ENCODE data around the gene ERO1B. TPM values are rescaled to one million over a fixed set of nuclear protein-coding genes. Genes with fewer than 3 reads are reported as not detected.
A peak's percentile ranks its signal among the peaks of the same experiment; 100 is the strongest.

The ERO1B gene
- total RNA-seq, 1 experiment from 2014 or later: 3.2 TPM

- H3K27me3 Mint-ChIP-seq (ENCODE audit: low read depth): no peaks in the 10 kb centered on the region
- H3K27ac Mint-ChIP-seq: no peak overlapping the region
- ChIA-PET CTCF (no interaction called here), POLR2A (interaction anchor here (0.6 kb wide), 1 partner anchor 291 kb away, joined by 5 read pairs; the partner anchor contains the start of gene HEATR1)
- peaks cover 17% of the 10 kb centered on the region for H3K4me1 Mint-ChIP-seq
- no peak for ATAC-seq
- no peak for TF ChIP-seq SMAD4 (CRISPR knock-in tag; IDR thresholded peaks at IDR 0.05)
- TF ChIP-seq, protein P1, sequence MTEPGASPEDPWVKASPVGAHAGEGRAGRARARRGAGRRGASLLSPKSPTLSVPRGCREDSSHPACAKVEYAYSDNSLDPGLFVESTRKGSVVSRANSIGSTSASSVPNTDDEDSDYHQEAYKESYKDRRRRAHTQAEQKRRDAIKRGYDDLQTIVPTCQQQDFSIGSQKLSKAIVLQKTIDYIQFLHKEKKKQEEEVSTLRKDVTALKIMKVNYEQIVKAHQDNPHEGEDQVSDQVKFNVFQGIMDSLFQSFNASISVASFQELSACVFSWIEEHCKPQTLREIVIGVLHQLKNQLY (CRISPR knock-in tag; IDR thresholded peaks at IDR 0.05): no peak
- no peak for TF ChIP-seq ZNF232 (CRISPR knock-in tag; IDR thresholded peaks at IDR 0.05)
- TF ChIP-seq, protein P2, sequence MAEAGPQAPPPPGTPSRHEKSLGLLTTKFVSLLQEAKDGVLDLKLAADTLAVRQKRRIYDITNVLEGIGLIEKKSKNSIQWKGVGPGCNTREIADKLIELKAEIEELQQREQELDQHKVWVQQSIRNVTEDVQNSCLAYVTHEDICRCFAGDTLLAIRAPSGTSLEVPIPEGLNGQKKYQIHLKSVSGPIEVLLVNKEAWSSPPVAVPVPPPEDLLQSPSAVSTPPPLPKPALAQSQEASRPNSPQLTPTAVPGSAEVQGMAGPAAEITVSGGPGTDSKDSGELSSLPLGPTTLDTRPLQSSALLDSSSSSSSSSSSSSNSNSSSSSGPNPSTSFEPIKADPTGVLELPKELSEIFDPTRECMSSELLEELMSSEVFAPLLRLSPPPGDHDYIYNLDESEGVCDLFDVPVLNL (CRISPR knock-in tag; IDR thresholded peaks at IDR 0.05; ENCODE audit: borderline replicate concordance, low read depth): no peak
- TF ChIP-seq FOXP1 (CRISPR knock-in tag; IDR thresholded peaks at IDR 0.05; ENCODE audit: borderline replicate concordance): no peak
- TF ChIP-seq ZNF219 (CRISPR knock-in tag; IDR thresholded peaks at IDR 0.05; ENCODE audit: borderline replicate concordance): no peak
- no peak for TF ChIP-seq ZNF532 (CRISPR knock-in tag; IDR thresholded peaks at IDR 0.05; ENCODE audit: borderline replicate concordance)
- TF ChIP-seq, protein P3, sequence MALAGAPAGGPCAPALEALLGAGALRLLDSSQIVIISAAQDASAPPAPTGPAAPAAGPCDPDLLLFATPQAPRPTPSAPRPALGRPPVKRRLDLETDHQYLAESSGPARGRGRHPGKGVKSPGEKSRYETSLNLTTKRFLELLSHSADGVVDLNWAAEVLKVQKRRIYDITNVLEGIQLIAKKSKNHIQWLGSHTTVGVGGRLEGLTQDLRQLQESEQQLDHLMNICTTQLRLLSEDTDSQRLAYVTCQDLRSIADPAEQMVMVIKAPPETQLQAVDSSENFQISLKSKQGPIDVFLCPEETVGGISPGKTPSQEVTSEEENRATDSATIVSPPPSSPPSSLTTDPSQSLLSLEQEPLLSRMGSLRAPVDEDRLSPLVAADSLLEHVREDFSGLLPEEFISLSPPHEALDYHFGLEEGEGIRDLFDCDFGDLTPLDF (CRISPR knock-in tag; IDR thresholded peaks at IDR 0.05): no peak
- no peak overlapping the region for H3K4me3 Mint-ChIP-seq
- no peaks in the 10 kb centered on the region for H3K9me3 Mint-ChIP-seq
- H3K36me3 Mint-ChIP-seq: no peaks in the 10 kb centered on the region
- DNase-seq (ENCODE audit: low spot score): no peak
Measured at GRCh38 chr1:236313427-236313826, 31.7 kb upstream of the ERO1B start.

DNA sequence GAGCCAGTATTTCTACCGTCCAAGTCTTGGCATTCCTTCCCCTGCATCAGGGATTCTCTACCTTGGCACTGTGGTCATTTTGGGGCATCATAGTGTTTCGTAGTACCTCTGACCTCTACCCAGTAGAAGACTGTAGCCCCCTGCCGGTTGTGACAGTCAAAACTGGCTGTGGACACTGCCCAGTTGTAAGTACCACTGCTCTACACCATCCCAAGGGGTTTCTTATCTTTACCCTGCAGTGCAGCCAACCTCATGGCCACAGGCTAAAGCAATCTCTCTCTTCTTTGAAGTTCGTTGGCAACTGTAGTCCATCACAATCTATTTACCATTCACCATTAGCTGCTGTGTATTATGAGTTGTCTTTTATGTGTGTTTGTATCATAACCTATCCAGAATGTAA lies 29.3 kb upstream of the ERO1B start:
- ATAC-seq (0 out of 2 replicates have a peak, but pooled peaks have one; percentile 30), DNase-seq (ENCODE audit: low spot score) (no peak)
- Mint-ChIP-seq H3K36me3 (no peaks in the 10 kb centered on the region), H3K4me3 (no peak overlapping the region), H3K4me1 (peaks cover 17% of the 10 kb centered on the region), H3K27me3 (ENCODE audit: low read depth) (no peaks in the 10 kb centered on the region), H3K9me3 (no peaks in the 10 kb centered on the region), H3K27ac (no peak overlapping the region)
- ChIA-PET POLR2A (no interaction called here), CTCF (no interaction called here)
- TF ChIP-seq RORB (CRISPR knock-in tag; IDR thresholded peaks at IDR 0.05): no peak
- TF ChIP-seq ESRRA (CRISPR knock-in tag; IDR thresholded peaks at IDR 0.05; ENCODE audit: borderline replicate concordance): no peak
- TF ChIP-seq, protein P1 (CRISPR knock-in tag; IDR thresholded peaks at IDR 0.05): no peak
- TF ChIP-seq SMAD4 (CRISPR knock-in tag; IDR thresholded peaks at IDR 0.05): no peak
- TF ChIP-seq TEAD4 (CRISPR knock-in tag; IDR thresholded peaks at IDR 0.05): no peak
- TF ChIP-seq, protein P4, sequence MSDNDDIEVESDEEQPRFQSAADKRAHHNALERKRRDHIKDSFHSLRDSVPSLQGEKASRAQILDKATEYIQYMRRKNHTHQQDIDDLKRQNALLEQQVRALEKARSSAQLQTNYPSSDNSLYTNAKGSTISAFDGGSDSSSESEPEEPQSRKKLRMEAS (CRISPR knock-in tag; IDR thresholded peaks at IDR 0.05): no peak
- TF ChIP-seq, protein P5, sequence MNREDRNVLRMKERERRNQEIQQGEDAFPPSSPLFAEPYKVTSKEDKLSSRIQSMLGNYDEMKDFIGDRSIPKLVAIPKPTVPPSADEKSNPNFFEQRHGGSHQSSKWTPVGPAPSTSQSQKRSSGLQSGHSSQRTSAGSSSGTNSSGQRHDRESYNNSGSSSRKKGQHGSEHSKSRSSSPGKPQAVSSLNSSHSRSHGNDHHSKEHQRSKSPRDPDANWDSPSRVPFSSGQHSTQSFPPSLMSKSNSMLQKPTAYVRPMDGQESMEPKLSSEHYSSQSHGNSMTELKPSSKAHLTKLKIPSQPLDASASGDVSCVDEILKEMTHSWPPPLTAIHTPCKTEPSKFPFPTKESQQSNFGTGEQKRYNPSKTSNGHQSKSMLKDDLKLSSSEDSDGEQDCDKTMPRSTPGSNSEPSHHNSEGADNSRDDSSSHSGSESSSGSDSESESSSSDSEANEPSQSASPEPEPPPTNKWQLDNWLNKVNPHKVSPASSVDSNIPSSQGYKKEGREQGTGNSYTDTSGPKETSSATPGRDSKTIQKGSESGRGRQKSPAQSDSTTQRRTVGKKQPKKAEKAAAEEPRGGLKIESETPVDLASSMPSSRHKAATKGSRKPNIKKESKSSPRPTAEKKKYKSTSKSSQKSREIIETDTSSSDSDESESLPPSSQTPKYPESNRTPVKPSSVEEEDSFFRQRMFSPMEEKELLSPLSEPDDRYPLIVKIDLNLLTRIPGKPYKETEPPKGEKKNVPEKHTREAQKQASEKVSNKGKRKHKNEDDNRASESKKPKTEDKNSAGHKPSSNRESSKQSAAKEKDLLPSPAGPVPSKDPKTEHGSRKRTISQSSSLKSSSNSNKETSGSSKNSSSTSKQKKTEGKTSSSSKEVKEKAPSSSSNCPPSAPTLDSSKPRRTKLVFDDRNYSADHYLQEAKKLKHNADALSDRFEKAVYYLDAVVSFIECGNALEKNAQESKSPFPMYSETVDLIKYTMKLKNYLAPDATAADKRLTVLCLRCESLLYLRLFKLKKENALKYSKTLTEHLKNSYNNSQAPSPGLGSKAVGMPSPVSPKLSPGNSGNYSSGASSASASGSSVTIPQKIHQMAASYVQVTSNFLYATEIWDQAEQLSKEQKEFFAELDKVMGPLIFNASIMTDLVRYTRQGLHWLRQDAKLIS (CRISPR knock-in tag; IDR thresholded peaks at IDR 0.05; ENCODE audit: borderline replicate concordance): no peak
- TF ChIP-seq ZNF121 (CRISPR knock-in tag; IDR thresholded peaks at IDR 0.05): no peak
- TF ChIP-seq EMX1 (CRISPR knock-in tag; IDR thresholded peaks at IDR 0.05): no peak
- TF ChIP-seq NFE2L1 (CRISPR knock-in tag; IDR thresholded peaks at IDR 0.05): no peak
- no peak for TF ChIP-seq NFATC4 (CRISPR knock-in tag; IDR thresholded peaks at IDR 0.05)
- no peak for TF ChIP-seq PRDM15 (CRISPR knock-in tag; IDR thresholded peaks at IDR 0.05)

All from WTC11 (cell line).